HG03159 (cell line): Measurements from ENCODE around the gene TMEFF2.
"Not testable (repeated sequence)": the region's sequence is repeated elsewhere in the genome, so short reads cannot be mapped to it uniquely, and the experiment has no call there.

Experiments used
- ATAC-seq: cut with Tn5 transposase; IDR thresholded peaks from one replicate; pipeline ENCODE4 v1.9.1; 2021; ENCODE audit warnings: mild to moderate bottlenecking, moderate library complexity; ENCODE audit not compliant: unreplicated experiment

The TMEFF2 gene

DNA sequence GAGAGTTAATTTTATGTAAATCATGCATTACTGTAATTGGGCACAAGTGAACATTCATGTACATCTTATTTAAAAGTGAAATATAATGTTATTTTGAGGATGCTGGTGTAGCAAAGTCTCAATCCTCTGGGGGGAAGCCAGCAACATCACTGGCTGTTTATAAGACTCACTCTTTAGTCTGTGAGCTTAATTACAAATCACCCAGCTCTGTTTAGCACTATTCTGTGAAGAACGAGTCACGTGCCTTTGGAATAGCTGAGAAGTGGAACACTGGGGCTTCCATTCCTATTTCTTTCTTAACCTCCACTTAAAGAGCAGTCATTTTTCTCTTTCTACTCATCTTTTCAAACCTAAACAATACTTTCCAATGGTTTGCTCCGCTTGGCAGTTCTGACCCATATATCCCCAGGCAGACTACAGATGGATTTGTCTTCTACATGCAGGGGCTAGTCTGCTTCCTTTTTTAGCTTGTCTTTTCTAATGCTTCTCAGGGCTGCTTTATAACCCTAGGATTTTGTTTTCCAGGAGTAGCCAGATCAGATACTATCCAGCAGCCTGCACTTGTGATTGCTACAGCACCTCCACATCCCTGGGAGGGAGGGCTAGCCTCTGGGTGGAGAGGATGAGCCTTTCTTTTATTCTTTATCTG is 252.5 kb downstream of the TMEFF2 start:
- no peak for ATAC-seq

DNA sequence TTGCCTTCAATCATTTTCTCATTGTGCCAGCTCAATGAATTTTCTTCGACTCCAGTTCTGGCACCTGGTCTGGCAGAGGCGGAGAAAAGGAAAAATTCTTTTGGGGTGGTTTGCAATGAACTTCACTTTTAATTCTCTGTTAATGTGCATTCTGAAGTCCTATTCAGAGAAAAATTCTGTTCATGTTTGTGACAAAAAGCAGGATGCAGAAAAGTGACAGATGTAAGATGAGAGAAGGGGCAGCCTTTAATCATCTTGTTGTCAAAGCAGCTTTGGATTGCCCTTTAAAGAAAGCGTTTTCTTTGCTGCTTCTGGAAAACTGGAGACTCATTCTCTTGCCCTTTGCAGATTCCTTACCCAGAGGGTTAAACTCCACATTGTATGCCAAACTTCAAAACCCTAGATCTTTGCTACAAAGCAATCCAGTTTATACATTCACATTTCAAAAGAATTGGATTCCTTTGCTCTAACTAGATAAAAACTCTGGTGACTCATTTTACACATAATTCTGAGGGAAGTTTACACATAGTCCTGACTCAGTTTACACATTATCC is 253.3 kb downstream of the TMEFF2 start:
- no peak for ATAC-seq

DNA sequence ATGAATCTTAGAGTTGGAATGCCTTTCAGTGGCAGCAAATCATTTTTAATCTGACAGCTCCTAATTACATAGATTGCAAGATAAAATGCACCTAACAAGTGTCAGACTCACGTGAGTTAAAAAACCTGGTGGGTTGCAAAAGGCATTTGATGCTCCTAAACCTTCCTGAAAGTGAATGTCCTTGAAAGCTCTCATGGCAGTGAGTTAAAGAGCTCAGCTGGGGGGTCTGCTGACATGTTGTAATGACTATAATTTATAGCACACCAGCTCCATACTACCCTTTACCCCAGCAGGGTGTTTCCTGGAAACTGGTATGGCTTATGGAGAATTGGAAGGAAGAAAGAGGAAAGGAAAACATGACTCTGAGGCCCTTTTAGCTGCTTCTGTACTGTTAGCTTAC is 256.0 kb downstream of the TMEFF2 start:
- ATAC-seq = no peak

DNA sequence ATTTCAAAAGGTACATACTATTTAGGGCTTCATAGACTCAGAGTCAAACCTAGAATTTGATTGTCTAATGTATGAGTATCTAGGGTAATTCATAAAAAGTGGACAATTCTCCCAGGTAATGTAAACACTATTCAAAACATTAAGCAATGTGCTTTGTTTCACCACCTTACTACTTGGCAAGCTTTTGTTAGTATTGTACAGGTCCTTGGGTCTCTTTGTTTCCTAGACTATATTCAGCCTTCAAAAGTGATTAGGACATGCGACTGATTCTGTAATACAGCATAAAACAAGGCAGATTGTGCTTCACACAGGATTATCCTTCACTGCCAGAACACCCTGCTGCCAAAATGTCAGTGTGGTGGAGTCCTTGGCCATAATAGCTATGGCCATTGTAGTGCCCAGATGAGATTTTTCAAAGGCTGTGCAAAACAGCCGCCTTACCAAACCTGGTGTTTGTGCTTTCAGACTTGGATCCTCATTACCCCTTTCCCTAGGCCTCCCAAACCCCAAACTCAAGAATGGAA is 257.8 kb downstream of the TMEFF2 start:
- no peak for ATAC-seq

DNA sequence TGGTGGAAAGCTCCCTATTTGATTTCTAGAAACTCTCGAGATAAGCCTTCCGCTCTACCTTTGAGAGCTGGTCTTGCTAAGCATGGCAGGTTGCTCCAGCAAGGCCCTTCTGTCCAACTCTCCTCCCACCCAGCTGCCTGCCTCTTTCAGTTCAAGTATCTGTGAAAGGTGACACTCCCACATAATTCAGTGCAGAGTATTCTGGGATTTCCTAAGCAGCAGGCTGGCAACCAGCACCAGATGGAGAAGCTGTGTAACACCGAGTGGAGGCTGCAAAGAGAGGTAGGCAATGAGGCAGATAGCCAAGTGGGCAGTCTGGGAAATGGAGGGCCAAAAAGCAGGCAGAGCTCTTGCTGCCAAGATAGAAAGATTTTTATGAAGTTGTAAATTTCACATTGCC is 259.5 kb downstream of the TMEFF2 start:
- ATAC-seq = no peak

DNA sequence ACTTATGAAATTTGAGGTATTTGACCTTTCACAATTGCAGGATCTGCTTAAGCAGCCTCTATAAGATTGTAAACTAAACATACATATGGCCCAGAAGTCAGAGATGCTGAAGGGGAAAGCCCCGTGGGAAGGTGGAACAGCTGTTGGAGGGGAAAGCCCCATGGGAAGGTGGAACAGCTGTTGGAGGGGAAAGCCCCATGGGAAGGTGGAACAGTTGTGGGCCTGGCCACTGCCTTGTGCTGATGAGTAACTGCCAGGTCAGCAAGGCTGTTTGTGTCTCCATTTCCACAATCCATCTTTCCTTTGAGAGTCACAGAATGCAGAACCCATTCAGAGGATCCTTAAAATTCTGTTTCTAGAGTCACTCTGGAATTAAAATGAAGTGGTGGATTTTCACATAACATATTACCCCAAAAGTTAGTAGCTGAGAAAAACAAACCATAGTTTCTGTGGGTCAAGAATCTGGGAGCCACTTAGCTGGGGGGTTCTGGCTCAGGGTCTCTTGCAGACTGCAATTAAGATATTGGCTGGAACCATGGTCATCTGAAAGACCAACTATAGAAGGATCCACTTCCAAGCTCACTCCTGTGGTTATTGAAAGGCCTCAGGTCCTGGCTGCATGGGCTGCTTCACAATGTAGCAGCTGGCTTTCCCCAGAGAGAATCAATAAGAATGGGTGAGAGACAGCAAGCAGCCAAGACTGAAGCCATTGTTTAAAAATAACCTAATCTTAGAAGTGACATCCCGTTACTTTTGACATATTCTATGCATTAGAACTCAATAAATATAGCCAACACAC is 261.2 kb downstream of the TMEFF2 start:
- ATAC-seq = peak; percentile 82

GRCh38 chr2:191932286-191932685 is 262.4 kb downstream of the TMEFF2 start:
- no peak for ATAC-seq

DNA sequence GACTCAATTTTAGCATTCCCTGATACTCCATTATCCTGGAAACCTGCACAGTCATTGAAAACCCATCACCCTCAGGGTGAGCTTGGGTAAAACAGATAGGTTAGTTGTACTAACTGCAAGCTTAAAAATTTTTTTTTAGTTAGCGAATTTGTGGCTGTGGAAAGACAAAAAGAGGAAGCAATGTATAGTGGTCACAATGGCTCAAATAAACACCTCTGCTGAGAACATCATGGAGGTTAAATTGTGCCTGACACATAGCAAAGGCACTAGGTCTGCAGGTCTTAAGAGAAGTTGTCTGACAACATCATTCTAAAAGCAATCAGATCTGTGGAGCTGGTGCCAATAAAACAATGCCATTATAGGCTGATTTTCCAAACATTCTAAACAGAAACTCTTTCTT is 263.4 kb downstream of the TMEFF2 start:
- peak; percentile 50 for ATAC-seq

DNA sequence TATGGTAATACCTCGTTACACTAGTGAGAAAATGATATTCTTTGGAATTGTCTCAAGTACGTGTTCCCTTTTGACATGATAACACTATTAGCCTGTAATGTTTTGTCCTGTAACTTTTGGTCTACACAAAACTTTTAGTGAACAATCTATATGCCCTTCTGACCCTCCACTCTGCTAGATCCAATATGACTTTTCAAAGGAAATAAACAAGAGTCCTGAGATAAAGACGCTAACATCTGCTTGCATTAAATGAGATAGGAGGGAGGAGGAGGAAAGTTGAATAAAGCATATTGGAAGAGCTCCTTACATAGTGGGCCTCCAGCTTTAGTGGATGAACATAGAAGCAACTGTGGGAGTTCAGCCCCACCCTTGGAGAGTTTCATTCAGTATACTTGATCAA is 264.5 kb downstream of the TMEFF2 start:
- ATAC-seq = no peak

GRCh38 chr2:191929288-191929687 is 265.4 kb downstream of the TMEFF2 start:
- no peak for ATAC-seq

GRCh38 chr2:191927991-191928390 is 266.7 kb downstream of the TMEFF2 start:
- ATAC-seq = no peak

GRCh38 chr2:191927319-191927867 is 267.3 kb downstream of the TMEFF2 start:
- ATAC-seq = no peak

- ATAC-seq = no peak
Measured at GRCh38 chr2:191926671-191927070, 268.1 kb downstream of the TMEFF2 start.

DNA sequence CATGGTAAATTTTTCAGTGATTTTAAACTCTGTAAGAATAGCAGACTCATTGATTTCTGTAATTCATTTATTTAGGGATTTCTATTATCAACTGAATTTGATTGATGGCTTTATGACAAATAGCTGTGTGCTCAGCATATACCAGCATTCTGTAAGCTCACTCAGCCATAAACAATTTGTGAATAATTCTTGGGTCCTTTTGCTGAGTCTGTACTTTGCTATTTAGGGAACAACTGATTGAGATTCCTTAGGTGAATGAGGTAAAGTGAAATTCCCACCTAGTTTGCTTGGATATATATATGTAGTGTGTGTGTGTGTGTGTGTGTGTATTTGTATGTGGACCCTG is 271.1 kb downstream of the TMEFF2 start:
- no peak for ATAC-seq

GRCh38 chr2:191922736-191923651 is 271.7 kb downstream of the TMEFF2 start:
- peak; percentile 95 for ATAC-seq

DNA sequence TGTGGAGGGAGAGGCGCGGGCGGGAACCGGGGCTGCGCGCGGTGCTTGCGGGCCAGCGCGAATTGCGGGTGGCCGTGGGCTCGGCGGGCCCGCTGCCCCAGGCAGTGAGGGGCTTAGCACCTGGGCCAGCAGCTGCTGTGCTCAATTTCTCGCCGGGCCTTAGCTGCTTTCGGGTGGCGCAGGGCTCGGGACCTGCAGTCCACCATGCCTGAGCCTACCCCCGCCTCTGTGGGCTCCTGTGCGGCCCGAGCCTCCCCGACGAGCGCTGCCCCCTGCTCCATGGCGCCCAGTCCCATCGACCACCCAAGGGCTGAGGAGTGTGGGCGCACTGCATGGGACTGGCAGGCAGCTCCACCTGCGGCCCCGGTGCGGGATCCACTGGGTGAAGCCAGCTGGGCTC is 273.1 kb downstream of the TMEFF2 start:
- ATAC-seq = not testable (repeated sequence)

DNA sequence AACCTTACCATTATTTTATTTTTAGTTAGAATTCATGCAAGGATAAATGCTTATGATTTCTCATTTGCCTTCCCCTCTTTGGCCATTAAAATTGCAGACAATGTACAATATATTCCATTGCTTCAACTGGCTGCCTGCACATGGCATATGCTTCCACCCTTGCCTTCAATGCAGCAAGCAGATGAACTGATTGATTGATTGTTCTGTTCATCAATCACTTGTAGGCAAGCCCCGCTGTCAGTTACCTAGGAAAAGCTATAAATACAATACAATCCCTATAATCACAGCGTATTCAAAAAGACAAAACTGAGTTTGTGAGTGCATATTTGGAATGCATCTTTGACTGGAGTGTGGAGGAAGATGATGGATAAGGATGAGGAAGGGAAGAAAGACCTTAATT is 274.2 kb downstream of the TMEFF2 start:
- no peak for ATAC-seq

- no peak for ATAC-seq
Measured at GRCh38 chr2:191917967-191918651, 276.6 kb downstream of the TMEFF2 start.

GRCh38 chr2:191917430-191917881 is 277.3 kb downstream of the TMEFF2 start:
- ATAC-seq = no peak

- ATAC-seq = no peak
Measured at GRCh38 chr2:191916826-191917225, 277.9 kb downstream of the TMEFF2 start.
